AG08395 (cell line): ENCODE results near the gene ABCC11.

ENCODE experiments used
- DNase-seq: peaks from one replicate; pipeline ENCODE4 v3.0.0; 2012; ENCODE audit warnings: mixed read lengths, low spot score

The ABCC11 gene

GRCh38 chr16:48247311-48247710 is at the start of gene ABCC11:
Gene ABCC11, minus strand, starts transcription at chr16:48247539. Its CDS starts 15,618 bp downstream, at chr16:48231921.
- no peak for DNase-seq

- DNase-seq = no peak
Measured at GRCh38 chr16:48295488-48296281, 48.3 kb upstream of the ABCC11 start.

DNA sequence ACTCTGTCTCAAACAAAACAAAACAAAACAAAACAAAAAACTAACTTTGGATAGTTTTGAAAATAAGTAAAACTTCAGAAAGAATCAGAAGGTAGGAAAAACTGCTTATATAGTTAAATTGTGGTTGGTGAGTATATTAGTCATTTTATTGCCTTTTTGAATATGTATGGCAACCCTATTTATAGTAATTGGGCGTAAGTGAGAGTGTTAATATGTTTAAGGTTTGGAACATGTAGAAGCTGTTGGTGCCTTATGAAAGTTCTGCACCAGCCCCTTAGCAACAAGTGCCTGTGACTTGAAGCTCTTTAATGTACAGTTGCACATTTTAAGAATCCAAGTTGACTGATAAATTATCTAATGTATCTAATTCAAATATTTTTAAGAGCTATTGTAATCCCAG is 47.4 kb upstream of the ABCC11 start:
- DNase-seq = no peak

DNA sequence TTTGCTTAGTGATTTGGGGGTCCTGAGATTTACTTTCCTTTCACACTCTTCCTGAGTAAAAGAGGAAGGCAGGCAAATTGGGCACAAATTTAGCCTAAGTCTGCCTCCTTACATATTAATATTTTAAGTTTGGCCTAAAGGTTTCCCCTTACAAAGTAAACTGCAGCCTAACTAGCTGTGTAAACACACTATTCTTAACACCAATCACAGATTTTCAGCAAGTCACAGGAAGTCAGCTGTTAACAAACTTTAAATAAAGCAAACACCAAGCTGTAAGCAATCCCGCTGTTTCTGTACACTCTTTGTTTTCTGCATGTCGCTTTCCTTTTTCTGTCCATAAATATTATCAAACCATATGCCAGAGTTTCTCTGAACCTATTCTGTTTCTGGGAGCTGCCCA is 45.1 kb upstream of the ABCC11 start:
- DNase-seq = no peak

- DNase-seq = no peak
Measured at GRCh38 chr16:48291754-48292153, 44.4 kb upstream of the ABCC11 start.

GRCh38 chr16:48291303-48291702 is 44.0 kb upstream of the ABCC11 start:
- no peak for DNase-seq

GRCh38 chr16:48287239-48287638 is 39.9 kb upstream of the ABCC11 start:
- DNase-seq = no peak

- DNase-seq = no peak
Measured at GRCh38 chr16:48284772-48285409, 37.6 kb upstream of the ABCC11 start.

GRCh38 chr16:48282636-48283263 is 35.4 kb upstream of the ABCC11 start:
- DNase-seq = no peak

GRCh38 chr16:48280546-48280945 is 33.2 kb upstream of the ABCC11 start:
- DNase-seq = no peak

DNA sequence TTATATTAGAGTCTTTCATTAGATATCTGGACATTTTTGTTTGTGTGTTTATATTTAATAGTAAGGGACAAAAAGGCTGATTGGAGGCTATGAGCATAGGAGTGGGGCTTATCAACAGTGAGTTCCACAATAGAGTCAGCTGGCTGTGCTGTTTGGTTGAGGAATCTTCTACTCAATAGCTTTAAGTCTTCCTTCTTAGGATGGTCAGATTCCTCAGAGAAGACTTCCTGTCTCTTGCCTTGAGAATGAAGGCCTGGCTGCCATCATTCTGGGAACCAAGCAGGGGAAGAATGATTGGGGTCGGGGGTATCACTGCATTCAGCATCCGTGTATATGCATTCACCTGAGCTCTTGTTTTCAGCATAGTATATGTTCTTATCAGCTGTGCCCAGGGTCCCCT is 31.9 kb upstream of the ABCC11 start:
- no peak for DNase-seq

- no peak for DNase-seq
Measured at GRCh38 chr16:48277158-48277557, 29.8 kb upstream of the ABCC11 start.

- no peak for DNase-seq
Measured at GRCh38 chr16:48276102-48276501, 28.8 kb upstream of the ABCC11 start.

- no peak for DNase-seq
Measured at GRCh38 chr16:48274476-48274875, 27.1 kb upstream of the ABCC11 start.

- DNase-seq = no peak
Measured at GRCh38 chr16:48272837-48273421, 25.6 kb upstream of the ABCC11 start.

DNA sequence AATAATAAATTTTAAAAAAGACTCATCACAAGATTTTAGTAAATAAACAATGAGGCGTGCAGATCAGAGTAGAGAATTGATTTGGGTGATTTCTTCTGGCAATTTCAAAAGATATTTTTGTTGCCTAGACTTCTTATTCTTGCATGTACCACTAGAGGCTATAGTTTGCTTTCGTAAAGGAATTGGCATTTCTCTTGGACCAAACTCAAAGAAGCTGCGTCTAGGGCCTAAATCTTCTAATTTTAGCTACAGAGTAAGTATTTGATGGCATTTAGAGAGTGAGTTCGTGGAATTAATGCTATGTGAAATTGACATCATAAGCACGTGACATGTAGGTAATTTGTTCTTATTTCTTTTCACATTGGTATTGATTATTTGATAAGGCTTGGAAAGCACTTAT is 24.4 kb upstream of the ABCC11 start:
- DNase-seq = no peak

DNA sequence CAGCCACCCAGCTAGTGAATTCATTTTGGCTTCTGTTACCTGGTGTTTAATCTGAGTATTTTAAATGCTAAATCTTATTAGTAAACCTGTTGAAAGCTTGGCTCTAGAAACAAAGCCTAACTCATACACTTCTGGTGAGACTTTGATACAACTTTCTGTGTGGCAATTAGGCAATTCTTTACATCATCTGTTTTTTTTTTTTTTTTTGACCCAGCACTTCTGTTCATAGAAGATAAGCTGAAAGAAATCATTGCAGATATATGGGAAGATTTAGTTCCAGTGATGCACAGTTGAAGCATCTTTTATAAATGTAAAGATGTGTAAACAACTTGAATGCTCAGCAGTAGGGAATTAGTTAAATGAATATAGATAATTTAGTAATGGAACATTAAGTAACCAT is 21.7 kb upstream of the ABCC11 start:
- no peak for DNase-seq

DNA sequence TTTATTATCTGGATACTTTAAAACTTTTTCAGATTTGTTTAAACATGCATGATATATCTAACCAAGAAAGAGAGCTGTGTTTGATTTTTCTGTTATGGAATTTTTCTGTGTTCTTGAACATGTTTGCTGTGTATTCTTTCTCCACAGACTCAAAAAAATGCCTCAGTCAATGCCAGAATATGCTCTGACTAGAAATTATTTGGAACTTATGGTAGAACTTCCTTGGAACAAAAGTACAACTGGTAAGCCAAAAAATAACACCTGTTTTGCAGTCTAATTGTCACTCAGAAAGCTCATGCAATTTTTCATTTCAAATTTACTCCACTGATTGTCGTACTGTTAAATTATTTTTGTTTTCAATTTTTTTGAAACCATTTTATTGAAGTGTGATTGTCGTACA is 15.3 kb upstream of the ABCC11 start:
- no peak for DNase-seq

GRCh38 chr16:48261569-48261968 is 14.2 kb upstream of the ABCC11 start:
- DNase-seq = no peak

DNA sequence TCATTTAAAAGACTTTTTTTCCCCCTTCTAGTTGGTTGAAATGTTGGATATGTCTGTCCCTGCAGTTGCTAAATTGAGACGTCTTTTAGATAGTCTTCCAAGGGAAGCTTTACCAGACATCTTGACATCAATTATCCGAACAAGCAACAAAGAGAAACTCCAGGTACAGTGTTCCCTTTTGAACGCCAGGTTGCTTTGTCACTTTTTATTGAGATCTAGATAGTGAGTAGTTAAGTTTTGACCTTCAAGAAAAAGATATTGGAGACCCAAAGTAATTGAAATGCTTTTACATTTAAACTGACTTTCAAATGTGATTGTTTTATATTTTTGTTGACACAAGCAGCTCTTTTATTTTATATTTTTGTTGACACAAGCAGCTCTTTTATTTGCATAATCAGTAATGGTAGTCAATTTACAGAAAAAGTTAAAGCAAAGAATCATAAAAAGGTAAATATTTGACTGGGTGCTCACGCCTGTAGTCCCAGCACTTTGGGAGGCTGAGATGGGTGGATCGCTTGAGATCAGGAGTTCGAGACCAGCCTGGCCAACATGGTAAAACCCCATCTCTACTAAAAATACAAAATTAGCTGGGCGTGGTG is 9.3 kb upstream of the ABCC11 start:
- no peak for DNase-seq

DNA sequence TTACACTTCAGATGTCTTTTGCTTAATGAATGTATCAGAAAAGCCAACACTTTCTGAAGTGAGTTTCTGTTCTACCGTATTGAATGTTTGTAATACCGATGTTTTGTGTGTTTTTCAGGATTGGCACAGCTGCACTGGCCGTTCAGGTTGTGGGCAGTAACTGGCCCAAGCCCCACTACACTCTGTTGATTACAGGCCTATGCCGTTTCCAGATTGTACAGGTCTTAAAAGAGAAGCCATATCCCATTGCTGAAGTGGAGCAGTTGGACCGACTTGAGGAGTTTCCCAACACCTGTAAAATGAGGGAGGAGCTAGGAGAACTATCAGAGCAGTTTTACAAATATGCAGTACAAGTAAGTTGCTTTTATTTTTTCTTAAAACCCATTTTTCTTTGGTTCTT is 4.7 kb upstream of the ABCC11 start:
- no peak for DNase-seq

- DNase-seq = no peak
Measured at GRCh38 chr16:48250520-48251278, 3.4 kb upstream of the ABCC11 start.
